Lower leg skin (tissue), 3 donors: ENCODE data around the gene INTS6.

Source experiments
- POLR2A ChIP-seq, 2 donors: fragments of 450-650 bp; IDR thresholded peaks; one replicate each; pipeline ENCODE4 v1.6.1; 2016 to 2017; ENCODE audit warnings: antibody characterized with exemption in 2 of 2, mild to moderate bottlenecking in 1 of 2, moderate library complexity in 1 of 2
- TF ChIP-seq, protein P1 (sequence below), 3 donors: fragments of 450-650 bp; IDR thresholded peaks; one replicate each; pipeline ENCODE4 v1.5.1; 2016; ENCODE audit warnings: antibody characterized with exemption in 3 of 3, mild to moderate bottlenecking in 3 of 3, moderate library complexity in 2 of 3

- TF ChIP-seq, protein P1, sequence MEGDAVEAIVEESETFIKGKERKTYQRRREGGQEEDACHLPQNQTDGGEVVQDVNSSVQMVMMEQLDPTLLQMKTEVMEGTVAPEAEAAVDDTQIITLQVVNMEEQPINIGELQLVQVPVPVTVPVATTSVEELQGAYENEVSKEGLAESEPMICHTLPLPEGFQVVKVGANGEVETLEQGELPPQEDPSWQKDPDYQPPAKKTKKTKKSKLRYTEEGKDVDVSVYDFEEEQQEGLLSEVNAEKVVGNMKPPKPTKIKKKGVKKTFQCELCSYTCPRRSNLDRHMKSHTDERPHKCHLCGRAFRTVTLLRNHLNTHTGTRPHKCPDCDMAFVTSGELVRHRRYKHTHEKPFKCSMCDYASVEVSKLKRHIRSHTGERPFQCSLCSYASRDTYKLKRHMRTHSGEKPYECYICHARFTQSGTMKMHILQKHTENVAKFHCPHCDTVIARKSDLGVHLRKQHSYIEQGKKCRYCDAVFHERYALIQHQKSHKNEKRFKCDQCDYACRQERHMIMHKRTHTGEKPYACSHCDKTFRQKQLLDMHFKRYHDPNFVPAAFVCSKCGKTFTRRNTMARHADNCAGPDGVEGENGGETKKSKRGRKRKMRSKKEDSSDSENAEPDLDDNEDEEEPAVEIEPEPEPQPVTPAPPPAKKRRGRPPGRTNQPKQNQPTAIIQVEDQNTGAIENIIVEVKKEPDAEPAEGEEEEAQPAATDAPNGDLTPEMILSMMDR (IDR thresholded peaks at IDR 0.05) = no peak
- TF ChIP-seq POLR2A (IDR thresholded peaks at IDR 0.05) = no peak
Observed at GRCh38 chr13:51326777-51327176, 126.1 kb downstream of the INTS6 start.
